A673 (cell line): Measurements from ENCODE around the gene RBFOX2. TPM values are rescaled to one million over a fixed set of nuclear protein-coding genes. Genes with fewer than 3 reads are reported as not detected.
"Not testable (repeated sequence)": the region's sequence is repeated elsewhere in the genome, so short reads cannot be mapped to it uniquely, and the experiment has no call there.

Experiments
- BruUV-seq: library from RNA; stranded (reverse); fragments of 400-500 nt; replicated peaks from 2 replicates; lab custom pipeline; 2021; lab: Mats Ljungman, UMichigan
- CTCF ChIA-PET: fragments of 300-600 bp; sonication (Branson Sonifier 250); formaldehyde crosslinking; loops from one replicate; lab custom pipeline; 2022; ENCODE audit warnings: antibody characterized with exemption; lab: Charles Lee
- POLR2A ChIA-PET: fragments of 300-600 bp; sonication (Branson Sonifier 250); formaldehyde crosslinking; loops from one replicate; lab custom pipeline; 2022; ENCODE audit warnings: antibody characterized with exemption; ENCODE audit not compliant: low non-redundant PET; lab: Charles Lee
- DNase-seq: peaks from one replicate; pipeline ENCODE4 v3.0.0-alpha.2; 2015; ENCODE audit warnings: low spot score
- H3K27ac ChIP-seq: fragments of 200-600 bp; sonication (generic); 2 replicates; pipeline ENCODE4 v1.5.1; 2016; ENCODE audit warnings: mixed run types, low read depth, mild to moderate bottlenecking, mixed read lengths, antibody characterized with exemption, low read length; ENCODE audit not compliant: poor library complexity, severe bottlenecking
- H3K27me3 ChIP-seq: fragments of 200-600 bp; sonication (generic); replicated peaks from 2 replicates; pipeline ENCODE4 v1.6.1; 2017; ENCODE audit warnings: mixed run types, low read depth, mild to moderate bottlenecking, mixed read lengths, antibody characterized with exemption, low read length; ENCODE audit not compliant: insufficient read depth, poor library complexity
- H3K36me3 ChIP-seq: fragments of 200-600 bp; sonication (generic); 2 replicates; pipeline ENCODE4 v1.6.1; 2016; ENCODE audit warnings: mixed run types, mild to moderate bottlenecking, mixed read lengths, antibody characterized with exemption, low read length; ENCODE audit not compliant: insufficient read depth, poor library complexity, severe bottlenecking
- H3K4me1 ChIP-seq: fragments of 200-600 bp; sonication (generic); 2 replicates; pipeline ENCODE4 v1.6.1; 2017; ENCODE audit warnings: mixed run types, mild to moderate bottlenecking, mixed read lengths, antibody characterized with exemption, low read length; ENCODE audit not compliant: insufficient read depth, poor library complexity, severe bottlenecking
- H3K4me3 ChIP-seq: fragments of 200-600 bp; sonication (generic); 2 replicates; pipeline ENCODE4 v1.5.1; 2016; ENCODE audit warnings: low read depth, mixed run types, mild to moderate bottlenecking, mixed read lengths, low read length; ENCODE audit not compliant: poor library complexity, severe bottlenecking
- H3K9me3 ChIP-seq: fragments of 200-600 bp; sonication (generic); 2 replicates; pipeline ENCODE4 v1.6.1; 2016; ENCODE audit warnings: mixed run types, low read depth, mild to moderate bottlenecking, mixed read lengths, antibody characterized with exemption, low read length; ENCODE audit not compliant: poor library complexity, severe bottlenecking
- EZH2 ChIP-seq: fragments of 200-600 bp; sonication (generic); IDR thresholded peaks from 2 replicates; pipeline ENCODE4 v1.6.1; 2017; ENCODE audit warnings: borderline replicate concordance, low read depth, mild to moderate bottlenecking, mixed read lengths, antibody characterized with exemption, low read length; ENCODE audit not compliant: poor library complexity, severe bottlenecking
- intact Hi-C: fragments of 100-400 bp; cut with micrococcal nuclease; formaldehyde crosslinking; loops from one replicate; pipeline ENCODE4 v1.10.0; 2022; ENCODE audit not compliant: unreplicated experiment
- total RNA-seq: library from RNA; stranded (reverse); gene quantifications from 2 replicates; pipeline ENCODE4 v1.2.3, GENCODE V29; 2021
- TF ChIP-seq, protein P1 (sequence below): fragments of 300-800, 200-600 bp; sonication (generic); conservative IDR thresholded peaks from 2 replicates; pipeline ENCODE4 v1.5.1; 2017; ENCODE audit warnings: low read depth, mild to moderate bottlenecking, antibody characterized with exemption, low read length, moderate library complexity, mixed read lengths

Gene RBFOX2
- total RNA-seq, 1 experiment from 2014 or later: 142 TPM

DNA sequence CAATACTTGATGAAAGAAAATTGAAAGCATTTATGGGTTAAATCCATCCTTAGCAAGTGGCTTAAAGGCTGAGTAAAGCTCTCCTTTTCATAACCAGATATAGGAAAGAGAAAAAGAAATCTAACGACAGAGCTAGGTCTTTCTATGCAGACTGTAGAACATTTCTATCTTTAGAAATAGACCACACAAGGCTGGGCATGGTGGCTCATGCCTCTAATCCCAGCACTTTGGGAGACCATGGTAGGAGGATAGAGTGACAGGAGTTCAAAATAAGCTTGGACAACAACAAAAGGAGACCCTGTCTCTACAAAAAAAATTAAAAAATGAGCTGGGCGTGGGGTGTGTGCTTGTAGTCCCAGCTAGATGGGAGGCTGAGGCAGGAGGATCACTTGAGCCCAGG, 220.2 kb downstream of the RBFOX2 start:
- DNase-seq: no peak
- H3K27ac ChIP-seq: no peak overlapping the region
- no peaks in the 10 kb centered on the region for H3K9me3 ChIP-seq
- CTCF ChIA-PET: no interaction called here
- no peaks in the 10 kb centered on the region for H3K4me1 ChIP-seq
- no TSS peak for BruUV-seq
- H3K36me3 ChIP-seq: peaks cover 27% of the 10 kb centered on the region
- POLR2A ChIA-PET: no interaction called here
- H3K4me3 ChIP-seq: no peak overlapping the region
- intact Hi-C loops: no loop called here
- TF ChIP-seq EZH2: no peak
- TF ChIP-seq, protein P1, sequence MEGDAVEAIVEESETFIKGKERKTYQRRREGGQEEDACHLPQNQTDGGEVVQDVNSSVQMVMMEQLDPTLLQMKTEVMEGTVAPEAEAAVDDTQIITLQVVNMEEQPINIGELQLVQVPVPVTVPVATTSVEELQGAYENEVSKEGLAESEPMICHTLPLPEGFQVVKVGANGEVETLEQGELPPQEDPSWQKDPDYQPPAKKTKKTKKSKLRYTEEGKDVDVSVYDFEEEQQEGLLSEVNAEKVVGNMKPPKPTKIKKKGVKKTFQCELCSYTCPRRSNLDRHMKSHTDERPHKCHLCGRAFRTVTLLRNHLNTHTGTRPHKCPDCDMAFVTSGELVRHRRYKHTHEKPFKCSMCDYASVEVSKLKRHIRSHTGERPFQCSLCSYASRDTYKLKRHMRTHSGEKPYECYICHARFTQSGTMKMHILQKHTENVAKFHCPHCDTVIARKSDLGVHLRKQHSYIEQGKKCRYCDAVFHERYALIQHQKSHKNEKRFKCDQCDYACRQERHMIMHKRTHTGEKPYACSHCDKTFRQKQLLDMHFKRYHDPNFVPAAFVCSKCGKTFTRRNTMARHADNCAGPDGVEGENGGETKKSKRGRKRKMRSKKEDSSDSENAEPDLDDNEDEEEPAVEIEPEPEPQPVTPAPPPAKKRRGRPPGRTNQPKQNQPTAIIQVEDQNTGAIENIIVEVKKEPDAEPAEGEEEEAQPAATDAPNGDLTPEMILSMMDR: no peak
- H3K27me3 ChIP-seq: no peaks in the 10 kb centered on the region

DNA sequence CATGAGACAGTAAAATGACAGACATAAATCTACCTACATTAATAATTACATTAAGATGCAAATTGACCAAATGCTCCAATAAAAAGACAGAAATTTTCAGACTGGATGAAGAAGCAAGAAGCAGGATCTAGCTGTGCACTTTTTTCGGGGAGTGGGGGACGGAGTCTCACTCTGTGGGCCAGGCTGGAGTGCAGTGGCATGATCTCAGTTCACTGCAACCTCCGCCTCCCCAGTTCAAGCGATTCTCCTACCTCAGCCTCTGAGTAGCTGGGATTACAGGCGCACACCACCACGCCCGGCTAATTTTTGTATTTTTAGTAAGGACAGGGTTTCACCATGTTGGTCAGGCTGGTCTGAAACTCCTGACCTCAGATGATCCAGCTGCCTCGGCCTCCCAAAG, 222.0 kb downstream of the RBFOX2 start:
- H3K27me3 ChIP-seq, BruUV-seq, H3K9me3 ChIP-seq, H3K27ac ChIP-seq, DNase-seq, POLR2A ChIA-PET, intact Hi-C loops, CTCF ChIA-PET, H3K4me1 ChIP-seq, H3K4me3 ChIP-seq: not testable (repeated sequence)
- H3K36me3 ChIP-seq: peaks cover 27% of the 10 kb centered on the region

DNA sequence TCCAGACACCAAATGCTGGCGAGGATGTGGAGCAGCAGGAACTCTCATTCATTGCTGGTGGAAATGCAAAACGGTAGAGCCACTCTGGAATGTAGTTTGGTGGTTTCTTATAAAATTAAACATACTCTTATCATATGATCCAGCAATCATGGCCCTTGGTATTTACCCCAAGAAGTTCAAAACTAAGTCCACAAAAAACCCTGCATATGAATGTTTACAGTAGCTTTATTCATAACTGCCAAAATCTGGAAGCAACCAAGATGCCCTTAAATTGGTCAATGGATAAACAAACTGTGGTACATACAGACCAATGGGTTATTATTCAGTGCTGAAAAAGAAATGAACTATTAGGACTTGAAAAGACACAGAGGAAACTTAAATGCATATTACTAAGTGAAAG, 223.2 kb downstream of the RBFOX2 start:
- ChIA-PET CTCF (no interaction called here), POLR2A (no interaction called here)
- no peaks in the 10 kb centered on the region for H3K9me3 ChIP-seq
- H3K4me1 ChIP-seq: no peaks in the 10 kb centered on the region
- H3K27me3 ChIP-seq: no peaks in the 10 kb centered on the region
- H3K27ac ChIP-seq: no peak overlapping the region
- intact Hi-C loops: no loop called here
- TF ChIP-seq, protein P1: no peak
- no peak overlapping the region for H3K4me3 ChIP-seq
- BruUV-seq: no TSS peak
- DNase-seq: no peak
- H3K36me3 ChIP-seq: peaks cover 27% of the 10 kb centered on the region

DNA sequence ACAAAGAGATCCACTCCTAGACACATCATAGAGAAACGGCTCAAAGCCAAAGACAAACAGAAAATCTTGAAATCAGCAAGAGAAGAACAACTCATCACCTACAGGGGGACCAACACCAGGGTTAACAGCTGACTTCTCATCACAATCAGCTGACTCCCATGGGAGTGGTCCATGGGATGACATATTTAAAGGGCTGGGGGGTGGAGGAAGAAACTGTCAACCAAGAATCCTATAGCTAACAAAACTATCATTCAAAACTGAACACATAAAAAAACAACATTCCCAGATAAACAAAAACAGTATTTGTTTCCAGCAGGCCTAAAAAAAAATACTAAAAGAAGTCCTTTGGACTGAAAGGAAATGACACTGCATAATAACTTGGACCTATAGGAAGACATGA, 224.2 kb downstream of the RBFOX2 start:
- no TSS peak for BruUV-seq
- Histone ChIP-seq H3K9me3 (no peaks in the 10 kb centered on the region), H3K4me1 (no peaks in the 10 kb centered on the region), H3K4me3 (no peak overlapping the region), H3K36me3 (peaks cover 21% of the 10 kb centered on the region), H3K27ac (no peak overlapping the region), H3K27me3 (no peaks in the 10 kb centered on the region)
- TF ChIP-seq EZH2: no peak
- TF ChIP-seq, protein P1: no peak
- CTCF ChIA-PET: no interaction called here
- POLR2A ChIA-PET: no interaction called here
- no peak for DNase-seq
- intact Hi-C loops: no loop called here
